ENCODE measurements around the gene PPP1R18.

- no peak for TF ChIP-seq CTCF (IDR thresholded peaks at IDR 0.05)
- no peak for TF ChIP-seq POLR2A (IDR thresholded peaks at IDR 0.05)
Measured at GRCh38 chr6:30657454-30657853, 29.0 kb downstream of the PPP1R18 start.

All from uterus (tissue), 2 donors.